Tibial artery (tissue), 4 donors: Measurements from ENCODE around the gene ZNF74.

ENCODE experiments used
- DNase-seq, 2 donors: peaks; one replicate each; pipeline ENCODE4 v3.0.0-alpha.2; 2019
- H3K27ac ChIP-seq, 2 donors: fragments of 200-600 bp; sonication (generic) in 1 of 2; 1 replicate in 1 of 2; 2 replicates in 1 of 2; pipeline ENCODE4 v1.5.1; 2018 to 2019; ENCODE audit warnings: mild to moderate bottlenecking in 1 of 2
- H3K27me3 ChIP-seq, 2 donors: fragments of 200-600 bp; sonication (generic) in 1 of 2; one replicate each; pipeline versions ENCODE4 v1.5.1 to v1.6.0; 2016 to 2019
- H3K36me3 ChIP-seq, 3 donors: fragments of 200-600 bp; sonication (generic) in 2 of 3; one replicate each; pipeline ENCODE4 v1.5.1; 2016 to 2019; ENCODE audit warnings: mild to moderate bottlenecking in 2 of 3
- H3K4me1 ChIP-seq, 4 donors: fragments of 200-600 bp; sonication (generic) in 2 of 4; 1 replicate in 3 of 4; 2 replicates in 1 of 4; pipeline ENCODE4 v1.5.1; 2016 to 2019
- H3K4me3 ChIP-seq, 2 donors: fragments of 200-600 bp; sonication (generic) in 1 of 2; 1 replicate in 1 of 2; 2 replicates in 1 of 2; pipeline ENCODE4 v1.5.1; 2018 to 2019; ENCODE audit warnings: mild to moderate bottlenecking in 2 of 2
- H3K9me3 ChIP-seq, 3 donors: fragments of 200-600 bp; sonication (generic) in 1 of 3; one replicate each; pipeline ENCODE4 v1.5.1; 2016 to 2019
- intact Hi-C: fragments of 100-400 bp; cut with DNase I; formaldehyde crosslinking; loops from one replicate; pipeline ENCODE4 v1.15.0; 2023; ENCODE audit warnings: low total_unique reads
- TF ChIP-seq, protein P1 (sequence below), 2 experiments: fragments of 200-600 bp in 1 of 2; fragments of 450-650 bp in 1 of 2; IDR thresholded peaks; one replicate each; pipeline ENCODE4 v1.5.1; 2017 to 2019; ENCODE audit warnings: antibody characterized with exemption in 2 of 2, mild to moderate bottlenecking in 1 of 2, moderate library complexity in 1 of 2

Gene ZNF74

DNA sequence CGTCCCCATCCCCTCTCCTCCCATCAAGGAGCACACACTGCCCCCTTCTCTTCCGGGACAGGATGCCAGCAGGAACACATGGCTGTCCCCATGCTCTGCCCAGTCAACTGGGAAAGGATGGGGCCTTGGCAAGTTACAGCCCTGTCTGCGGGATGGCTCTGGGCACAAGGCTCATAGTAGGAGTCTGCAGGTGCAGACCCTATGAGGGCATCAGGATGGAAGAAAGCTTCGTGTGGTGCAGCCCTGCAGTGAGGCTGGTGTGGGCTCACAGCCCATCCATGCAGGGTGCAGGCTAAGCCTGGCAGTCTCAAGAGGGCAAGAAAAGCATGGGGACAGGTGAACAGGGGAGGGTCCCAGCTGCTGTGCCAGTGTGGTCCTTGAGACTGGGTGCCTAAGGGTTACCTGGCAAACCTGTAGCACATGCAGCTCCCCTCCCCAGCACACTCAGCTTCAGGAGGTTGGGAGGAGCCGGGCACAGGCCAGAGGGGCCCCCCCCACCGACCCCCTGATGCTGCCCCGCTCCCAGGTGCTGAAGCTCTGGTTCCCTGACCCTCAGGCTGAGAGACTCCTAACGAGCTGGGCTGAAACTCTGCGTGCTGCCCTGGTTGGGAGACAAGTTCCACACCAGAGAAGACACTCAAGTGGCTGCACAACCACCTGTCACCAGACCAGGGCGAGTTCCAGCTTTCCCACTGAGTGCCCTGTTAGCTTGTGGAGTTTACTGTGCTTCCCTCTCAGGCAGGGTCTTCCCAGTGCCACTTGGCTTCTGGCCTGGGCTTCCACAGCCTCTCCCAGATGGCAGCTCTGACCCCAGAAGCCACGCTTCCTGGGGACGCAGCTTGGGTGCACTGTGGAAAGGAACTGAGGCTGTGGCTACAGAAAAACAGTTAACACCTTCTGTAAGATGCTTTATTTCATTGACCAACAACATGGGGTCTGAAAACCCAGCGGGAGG lies 47.0 kb downstream of the ZNF74 start:
- intact Hi-C loops: no loop called here
- Histone ChIP-seq H3K9me3 (no peaks in the 10 kb centered on the region), H3K4me1 (peaks cover 0 to 29% (median 15%) of the 10 kb centered on the region in 4 donors), H3K36me3 (peaks cover 9 to 47% (median 18%) of the 10 kb centered on the region in 3 donors), H3K27me3 (no peaks in the 10 kb centered on the region), H3K4me3 (no peak overlapping the region), H3K27ac (peak overlapping the region in 1 of 2 donors; percentile 37)
- peak in 1 of 2 donors; percentile 63 for DNase-seq
- TF ChIP-seq, protein P1, sequence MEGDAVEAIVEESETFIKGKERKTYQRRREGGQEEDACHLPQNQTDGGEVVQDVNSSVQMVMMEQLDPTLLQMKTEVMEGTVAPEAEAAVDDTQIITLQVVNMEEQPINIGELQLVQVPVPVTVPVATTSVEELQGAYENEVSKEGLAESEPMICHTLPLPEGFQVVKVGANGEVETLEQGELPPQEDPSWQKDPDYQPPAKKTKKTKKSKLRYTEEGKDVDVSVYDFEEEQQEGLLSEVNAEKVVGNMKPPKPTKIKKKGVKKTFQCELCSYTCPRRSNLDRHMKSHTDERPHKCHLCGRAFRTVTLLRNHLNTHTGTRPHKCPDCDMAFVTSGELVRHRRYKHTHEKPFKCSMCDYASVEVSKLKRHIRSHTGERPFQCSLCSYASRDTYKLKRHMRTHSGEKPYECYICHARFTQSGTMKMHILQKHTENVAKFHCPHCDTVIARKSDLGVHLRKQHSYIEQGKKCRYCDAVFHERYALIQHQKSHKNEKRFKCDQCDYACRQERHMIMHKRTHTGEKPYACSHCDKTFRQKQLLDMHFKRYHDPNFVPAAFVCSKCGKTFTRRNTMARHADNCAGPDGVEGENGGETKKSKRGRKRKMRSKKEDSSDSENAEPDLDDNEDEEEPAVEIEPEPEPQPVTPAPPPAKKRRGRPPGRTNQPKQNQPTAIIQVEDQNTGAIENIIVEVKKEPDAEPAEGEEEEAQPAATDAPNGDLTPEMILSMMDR (IDR thresholded peaks at IDR 0.05): no peak

DNA sequence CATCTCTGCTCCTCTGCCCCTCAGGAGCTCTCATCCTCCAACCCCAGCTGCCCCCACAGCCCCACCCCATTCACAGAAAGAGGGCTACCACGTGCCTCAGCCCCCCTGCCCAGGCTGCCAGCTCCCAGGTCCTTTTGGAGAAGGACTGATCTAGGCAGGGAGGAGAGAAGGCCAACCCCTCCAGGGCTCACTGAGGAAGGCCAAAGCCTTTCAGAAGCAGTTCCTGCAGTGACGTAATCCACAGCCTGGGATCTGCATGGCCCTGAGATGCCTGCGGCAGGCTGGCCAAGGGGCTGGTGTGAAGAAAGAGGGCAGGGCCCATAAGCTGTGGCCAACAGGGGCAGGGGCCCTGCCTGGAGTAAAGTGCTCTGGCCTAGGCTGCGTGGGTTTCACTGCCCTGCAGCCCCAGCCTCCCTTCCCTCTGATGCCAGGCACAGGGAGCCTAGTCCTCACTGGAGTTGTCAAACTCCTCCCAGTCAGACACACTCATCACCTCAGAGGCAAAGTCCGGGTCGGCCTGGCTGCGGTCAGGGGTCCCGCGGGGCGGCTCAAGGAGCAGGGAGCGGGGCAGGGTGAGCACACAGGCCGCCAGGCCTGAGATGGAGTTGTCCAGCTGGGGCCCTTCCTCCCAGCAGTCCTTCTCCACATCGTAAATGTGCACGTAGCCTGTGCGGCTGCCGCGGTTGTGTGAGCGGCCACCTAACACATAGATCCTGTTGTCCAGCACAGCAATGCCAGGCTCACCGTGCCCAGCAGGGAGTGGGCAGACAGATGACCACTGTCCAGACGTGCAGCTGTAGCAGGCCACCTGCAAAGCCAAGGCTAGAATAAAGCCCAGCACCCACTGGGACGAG lies 47.9 kb downstream of the ZNF74 start:
- Histone ChIP-seq H3K4me3 (no peak overlapping the region), H3K27me3 (no peaks in the 10 kb centered on the region), H3K27ac (peak overlapping the region in 1 of 2 donors; percentile 37), H3K36me3 (peaks cover 15 to 54% (median 25%) of the 10 kb centered on the region in 3 donors), H3K4me1 (peaks cover 0 to 20% (median 11%) of the 10 kb centered on the region in 4 donors), H3K9me3 (no peaks in the 10 kb centered on the region)
- TF ChIP-seq, protein P1 (IDR thresholded peaks at IDR 0.05): no peak
- peak in 1 of 2 donors; percentile 64 for DNase-seq
- intact Hi-C loops: no loop called here

DNA sequence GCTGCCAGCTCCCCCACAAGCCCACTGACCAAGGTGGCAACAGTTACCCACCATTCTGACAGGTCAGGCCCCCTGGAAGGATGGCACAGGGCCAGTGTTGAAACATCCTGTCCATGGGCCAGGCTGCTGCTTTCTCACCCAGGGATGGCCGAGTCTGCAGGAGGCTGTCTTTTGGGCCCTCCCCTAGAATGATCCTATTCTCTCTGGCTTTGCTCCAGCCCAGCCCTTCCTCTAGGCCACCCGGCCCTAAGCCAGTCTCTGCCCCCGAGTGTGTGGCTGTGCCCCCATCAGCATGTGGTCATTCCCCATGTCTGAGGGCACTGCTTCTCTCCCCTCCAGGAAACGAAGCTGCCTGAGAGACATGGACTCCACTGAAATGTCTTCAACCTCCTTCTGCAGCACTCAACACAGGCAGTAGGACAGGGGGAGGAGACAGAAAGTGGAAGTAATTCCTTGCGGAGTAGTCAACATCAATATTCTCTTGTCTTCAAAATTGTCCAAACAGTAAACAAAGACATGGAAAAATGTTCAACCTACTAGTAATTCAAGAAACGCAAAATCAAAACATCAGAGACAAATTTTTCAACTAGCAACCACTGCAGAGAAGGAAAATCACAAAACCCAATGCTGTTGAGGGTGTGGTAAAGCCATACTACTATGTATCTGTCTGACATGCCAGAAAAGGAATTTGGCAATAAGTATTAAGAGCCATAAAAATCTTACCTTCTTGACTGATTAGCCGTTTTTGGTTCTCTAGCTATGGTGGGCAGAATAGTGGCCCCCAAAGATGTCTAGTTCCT lies 48.7 kb downstream of the ZNF74 start:
- Histone ChIP-seq H3K4me3 (no peak overlapping the region), H3K4me1 (peaks cover 0 to 15% (median 11%) of the 10 kb centered on the region in 4 donors), H3K27ac (peak overlapping the region in 1 of 2 donors; percentile 37), H3K27me3 (no peaks in the 10 kb centered on the region), H3K36me3 (peaks cover 15 to 54% (median 25%) of the 10 kb centered on the region in 3 donors), H3K9me3 (no peaks in the 10 kb centered on the region)
- TF ChIP-seq, protein P1 (IDR thresholded peaks at IDR 0.05): no peak
- intact Hi-C loops: no loop called here
- peak in 1 of 2 donors; percentile 57 for DNase-seq

DNA sequence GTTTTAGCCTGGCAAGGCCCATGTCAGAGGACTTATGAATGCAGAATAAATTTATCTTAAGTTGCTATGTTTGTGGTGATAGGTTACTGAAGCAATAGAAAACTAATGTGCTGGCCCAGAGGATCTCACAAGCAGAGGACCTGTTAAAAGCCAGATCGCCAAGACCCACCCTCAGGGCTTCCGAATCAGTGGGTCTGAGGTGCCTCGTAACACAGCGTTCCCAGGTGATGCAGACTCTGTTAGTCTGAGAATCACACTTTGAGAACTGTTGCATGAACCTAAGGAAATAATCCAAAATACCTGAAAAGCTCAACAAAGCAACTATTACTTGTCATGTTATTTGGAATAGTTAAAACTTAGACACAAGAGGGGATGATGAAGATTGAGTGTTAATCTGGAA lies 50.4 kb downstream of the ZNF74 start:
- Histone ChIP-seq H3K4me1 (peaks cover 0 to 2% (median 0%) of the 10 kb centered on the region in 4 donors), H3K36me3 (peaks cover 15 to 54% (median 25%) of the 10 kb centered on the region in 3 donors), H3K9me3 (no peaks in the 10 kb centered on the region), H3K4me3 (no peak overlapping the region), H3K27me3 (no peaks in the 10 kb centered on the region), H3K27ac (no peak overlapping the region)
- DNase-seq: no peak
- TF ChIP-seq, protein P1 (IDR thresholded peaks at IDR 0.05): no peak
- intact Hi-C loops: no loop called here
